ENCODE data around the gene CCDC154.
"Not testable (repeated sequence)": the region's sequence is repeated elsewhere in the genome, so short reads cannot be mapped to it uniquely, and the experiment has no call there.

Gene CCDC154

GRCh38 chr16:1443403-1443973 is 868 bp downstream of the CCDC154 start:
- no peak for DNase-seq (ENCODE audit: low read depth in 2 of 2)
- TF ChIP-seq, protein P1, sequence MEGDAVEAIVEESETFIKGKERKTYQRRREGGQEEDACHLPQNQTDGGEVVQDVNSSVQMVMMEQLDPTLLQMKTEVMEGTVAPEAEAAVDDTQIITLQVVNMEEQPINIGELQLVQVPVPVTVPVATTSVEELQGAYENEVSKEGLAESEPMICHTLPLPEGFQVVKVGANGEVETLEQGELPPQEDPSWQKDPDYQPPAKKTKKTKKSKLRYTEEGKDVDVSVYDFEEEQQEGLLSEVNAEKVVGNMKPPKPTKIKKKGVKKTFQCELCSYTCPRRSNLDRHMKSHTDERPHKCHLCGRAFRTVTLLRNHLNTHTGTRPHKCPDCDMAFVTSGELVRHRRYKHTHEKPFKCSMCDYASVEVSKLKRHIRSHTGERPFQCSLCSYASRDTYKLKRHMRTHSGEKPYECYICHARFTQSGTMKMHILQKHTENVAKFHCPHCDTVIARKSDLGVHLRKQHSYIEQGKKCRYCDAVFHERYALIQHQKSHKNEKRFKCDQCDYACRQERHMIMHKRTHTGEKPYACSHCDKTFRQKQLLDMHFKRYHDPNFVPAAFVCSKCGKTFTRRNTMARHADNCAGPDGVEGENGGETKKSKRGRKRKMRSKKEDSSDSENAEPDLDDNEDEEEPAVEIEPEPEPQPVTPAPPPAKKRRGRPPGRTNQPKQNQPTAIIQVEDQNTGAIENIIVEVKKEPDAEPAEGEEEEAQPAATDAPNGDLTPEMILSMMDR (IDR thresholded peaks at IDR 0.05; ENCODE audit: low read depth, low read length) = no peak
- H3K4me3 ChIP-seq (replicated peaks in 1 of 2; ENCODE audit: low read depth in 2 of 2, low read length in 2 of 2) = no peak overlapping the region

GRCh38 chr16:1442697-1443096 is 1.7 kb downstream of the CCDC154 start:
- DNase-seq (ENCODE audit: low read depth in 2 of 2) = no peak
- H3K4me3 ChIP-seq (replicated peaks in 1 of 2; ENCODE audit: low read depth in 2 of 2, low read length in 2 of 2) = no peak overlapping the region
- TF ChIP-seq, protein P1 (IDR thresholded peaks at IDR 0.05; ENCODE audit: low read depth, low read length) = no peak

DNA sequence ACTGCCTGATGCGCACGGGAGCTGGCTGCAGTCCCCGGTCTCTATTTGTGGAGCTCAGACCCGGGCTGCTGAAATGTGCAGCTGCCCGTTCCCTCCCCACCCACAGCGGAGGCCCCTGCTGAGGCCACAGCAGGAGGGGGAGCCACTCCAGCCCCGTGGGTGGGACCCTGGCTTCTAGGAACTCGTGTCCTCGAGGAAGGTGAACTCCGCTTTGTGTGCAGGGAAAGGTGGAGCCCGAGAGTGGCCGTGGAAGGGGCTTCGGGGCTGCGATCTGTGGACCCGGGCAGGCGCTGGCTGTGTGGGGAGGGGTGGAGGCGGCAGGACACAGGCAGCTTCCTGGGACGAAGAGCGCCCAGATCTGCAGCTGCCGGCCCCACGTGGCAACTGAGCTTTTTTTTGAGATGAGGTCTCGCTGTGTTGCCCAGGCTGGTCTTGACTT is 2.9 kb downstream of the CCDC154 start:
- H3K4me3 ChIP-seq (replicated peaks in 1 of 2; ENCODE audit: low read depth in 2 of 2, low read length in 2 of 2) = no peak overlapping the region
- TF ChIP-seq, protein P1 (IDR thresholded peaks at IDR 0.05; ENCODE audit: low read depth, low read length) = no peak
- no peak for DNase-seq (ENCODE audit: low read depth in 2 of 2)

DNA sequence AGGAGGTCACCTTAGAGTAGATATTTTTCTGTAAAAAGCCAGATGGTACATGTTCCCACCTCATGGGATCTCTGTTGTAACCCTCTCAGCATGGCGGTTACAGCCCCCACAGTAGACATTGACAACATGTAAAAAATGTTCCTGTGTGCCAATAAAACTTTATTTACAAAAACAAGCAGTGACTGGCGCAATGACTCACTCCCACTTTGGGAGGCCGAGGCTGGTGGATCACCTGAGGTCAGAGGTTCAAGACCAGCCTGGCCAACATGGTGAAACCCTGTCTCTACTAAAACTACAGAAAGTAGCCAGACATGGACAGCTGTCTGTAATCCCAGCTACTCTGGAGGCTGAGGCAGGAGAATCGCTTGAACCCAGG is 4.7 kb downstream of the CCDC154 start:
- not testable (repeated sequence) for DNase-seq (ENCODE audit: low read depth in 2 of 2)

GRCh38 chr16:1439058-1439698 is 5.2 kb downstream of the CCDC154 start:
- DNase-seq (ENCODE audit: low read depth in 2 of 2) = no peak
- H3K4me3 ChIP-seq (replicated peaks in 1 of 2; ENCODE audit: low read depth in 2 of 2, low read length in 2 of 2) = no peak overlapping the region
- TF ChIP-seq, protein P1 (IDR thresholded peaks at IDR 0.05; ENCODE audit: low read depth, low read length) = no peak

More for the DNA sequence above, 4.7 kb downstream of the CCDC154 start:
- H3K4me3 ChIP-seq (replicated peaks in 1 of 2; ENCODE audit: low read depth in 2 of 2, low read length in 2 of 2) = not testable (repeated sequence)

DNA sequence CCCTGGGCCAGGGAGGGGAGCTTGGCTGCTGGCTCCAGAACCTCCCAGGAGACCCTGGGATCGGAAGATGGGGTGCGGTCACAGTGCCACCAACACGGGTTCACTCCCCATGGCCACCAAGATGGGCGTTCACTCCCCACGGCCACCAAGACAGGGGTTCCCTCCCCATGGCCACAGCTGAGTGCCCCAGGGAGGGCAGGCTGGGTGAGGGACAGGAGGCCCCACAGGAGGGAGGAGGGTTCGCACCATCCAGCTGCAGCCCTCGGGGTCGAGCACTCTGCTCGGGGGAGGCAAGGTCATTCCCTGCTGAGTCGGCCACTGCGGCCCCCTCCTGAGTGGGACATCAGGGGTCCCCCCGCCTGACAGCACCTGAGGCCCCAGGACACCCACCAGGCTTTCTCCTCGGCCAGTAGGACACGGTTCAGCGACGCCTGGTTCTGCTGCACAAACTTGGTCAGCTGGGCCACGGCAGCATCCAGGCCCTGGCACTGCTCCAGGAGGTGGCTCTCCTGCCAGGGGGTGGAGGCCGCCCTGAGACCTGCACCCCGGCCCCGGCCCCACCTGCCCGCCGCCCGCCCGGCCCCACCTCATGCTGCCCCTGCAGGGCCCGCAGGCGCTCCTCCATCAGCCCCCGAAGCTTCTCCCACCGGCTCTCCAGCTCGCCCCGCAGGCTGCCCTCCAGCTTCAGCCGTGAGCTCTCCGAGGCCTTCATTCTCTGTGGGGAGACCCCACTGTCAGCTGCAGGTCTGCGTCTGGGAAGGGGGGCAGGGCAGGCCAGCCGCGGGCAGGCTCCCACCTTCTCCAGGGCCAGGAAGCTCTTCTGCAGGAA is 5.9 kb downstream of the CCDC154 start:
- DNase-seq (ENCODE audit: low read depth in 2 of 2) = no peak
- TF ChIP-seq, protein P1 (IDR thresholded peaks at IDR 0.05; ENCODE audit: low read depth, low read length) = no peak
- no peak overlapping the region for H3K4me3 ChIP-seq (replicated peaks in 1 of 2; ENCODE audit: low read depth in 2 of 2, low read length in 2 of 2)

- H3K4me3 ChIP-seq (replicated peaks in 1 of 2; ENCODE audit: low read depth in 2 of 2, low read length in 2 of 2) = no peak overlapping the region
- DNase-seq (ENCODE audit: low read depth in 2 of 2) = no peak
- TF ChIP-seq, protein P1 (IDR thresholded peaks at IDR 0.05; ENCODE audit: low read depth, low read length) = no peak
Measured at GRCh38 chr16:1437606-1438005, 6.8 kb downstream of the CCDC154 start.
